ENCODE data around the gene IL1B.

IL1B gene

GRCh38 chr2:112789186-112789585, 47.4 kb downstream of the IL1B start:
- no CpG with 5 or more reads among the region's 1 CpG for WGBS (ENCODE audit: extremely low coverage, insufficient coverage, low lambda C conversion rate)

GRCh38 chr2:112788653-112789052, 47.9 kb downstream of the IL1B start:
- Histone ChIP-seq H3K9ac (ENCODE audit: low read length) (no peak overlapping the region), H3K23ac (ENCODE audit: low read length) (no peak overlapping the region), H3K27ac (ENCODE audit: low read depth, low read length) (no peak overlapping the region), H4K8ac (ENCODE audit: low read depth, low read length) (no peak overlapping the region), H2BK5ac (ENCODE audit: low read length) (no peak overlapping the region), H3K4ac (ENCODE audit: low read depth, low read length) (no peak overlapping the region), H3K56ac (ENCODE audit: low read length) (no peak overlapping the region), H3K18ac (ENCODE audit: low read length) (no peak overlapping the region), H3K4me1 (ENCODE audit: control insufficient read depth, low read depth, low read length) (no peaks in the 10 kb centered on the region), H3K79me1 (ENCODE audit: low read length) (no peaks in the 10 kb centered on the region), H3K4me3 (ENCODE audit: low read length) (no peak overlapping the region), H2AK5ac (ENCODE audit: low read length) (no peak overlapping the region), H2BK120ac (ENCODE audit: low read depth, low read length) (no peak overlapping the region), H3K4me2 (ENCODE audit: low read length) (no peak overlapping the region), H3K36me3 (ENCODE audit: control insufficient read depth, insufficient read depth, low read length) (no peaks in the 10 kb centered on the region), H3K27me3 (ENCODE audit: insufficient read depth, low read length, poor library complexity) (no peaks in the 10 kb centered on the region), H4K5ac (ENCODE audit: low read length) (no peak overlapping the region), H2BK15ac (replicated peaks; ENCODE audit: low read depth) (no peak overlapping the region), H3K79me2 (ENCODE audit: control insufficient read depth, insufficient read depth, low read length) (no peaks in the 10 kb centered on the region)
- WGBS (ENCODE audit: extremely low coverage, insufficient coverage, low lambda C conversion rate): no CpG with 5 or more reads among the region's 3 CpGs
- DNase-seq: no peak

More at GRCh38 chr2:112789186-112789585, 47.4 kb downstream of the IL1B start:
- Histone ChIP-seq H4K5ac (ENCODE audit: low read length) (no peak overlapping the region), H3K56ac (ENCODE audit: low read length) (no peak overlapping the region), H3K4me2 (ENCODE audit: low read length) (no peak overlapping the region), H3K23ac (ENCODE audit: low read length) (no peak overlapping the region), H3K4ac (ENCODE audit: low read depth, low read length) (no peak overlapping the region), H2BK15ac (replicated peaks; ENCODE audit: low read depth) (no peak overlapping the region), H2BK120ac (ENCODE audit: low read depth, low read length) (no peak overlapping the region), H2AK5ac (ENCODE audit: low read length) (no peak overlapping the region), H3K27ac (ENCODE audit: low read depth, low read length) (no peak overlapping the region), H3K79me1 (ENCODE audit: low read length) (no peaks in the 10 kb centered on the region), H4K8ac (ENCODE audit: low read depth, low read length) (no peak overlapping the region), H3K18ac (ENCODE audit: low read length) (no peak overlapping the region), H3K79me2 (ENCODE audit: control insufficient read depth, insufficient read depth, low read length) (no peaks in the 10 kb centered on the region), H3K36me3 (ENCODE audit: control insufficient read depth, insufficient read depth, low read length) (no peaks in the 10 kb centered on the region), H3K4me3 (ENCODE audit: low read length) (no peak overlapping the region), H3K27me3 (ENCODE audit: insufficient read depth, low read length, poor library complexity) (no peaks in the 10 kb centered on the region), H3K9ac (ENCODE audit: low read length) (no peak overlapping the region), H3K4me1 (ENCODE audit: control insufficient read depth, low read depth, low read length) (no peaks in the 10 kb centered on the region), H2BK5ac (ENCODE audit: low read length) (no peak overlapping the region)
- DNase-seq: no peak

- Histone ChIP-seq H3K4ac (ENCODE audit: low read depth, low read length) (no peak overlapping the region), H3K36me3 (ENCODE audit: control insufficient read depth, insufficient read depth, low read length) (no peaks in the 10 kb centered on the region), H3K4me2 (ENCODE audit: low read length) (no peak overlapping the region), H3K79me1 (ENCODE audit: low read length) (no peaks in the 10 kb centered on the region), H3K27ac (ENCODE audit: low read depth, low read length) (no peak overlapping the region), H2BK5ac (ENCODE audit: low read length) (no peak overlapping the region), H2BK120ac (ENCODE audit: low read depth, low read length) (no peak overlapping the region), H3K9ac (ENCODE audit: low read length) (no peak overlapping the region), H3K79me2 (ENCODE audit: control insufficient read depth, insufficient read depth, low read length) (no peaks in the 10 kb centered on the region), H3K18ac (ENCODE audit: low read length) (no peak overlapping the region), H3K27me3 (ENCODE audit: insufficient read depth, low read length, poor library complexity) (no peaks in the 10 kb centered on the region), H3K4me3 (ENCODE audit: low read length) (no peak overlapping the region), H2AK5ac (ENCODE audit: low read length) (no peak overlapping the region), H4K5ac (ENCODE audit: low read length) (no peak overlapping the region), H2BK15ac (replicated peaks; ENCODE audit: low read depth) (no peak overlapping the region), H3K23ac (ENCODE audit: low read length) (no peak overlapping the region), H4K8ac (ENCODE audit: low read depth, low read length) (no peak overlapping the region), H3K56ac (ENCODE audit: low read length) (no peak overlapping the region), H3K4me1 (ENCODE audit: control insufficient read depth, low read depth, low read length) (peaks cover 2% of the 10 kb centered on the region)
- no peak for DNase-seq
- WGBS (ENCODE audit: extremely low coverage, insufficient coverage, low lambda C conversion rate): no CpG with 5 or more reads among the region's 4 CpGs
Observed at GRCh38 chr2:112787729-112788393, 48.7 kb downstream of the IL1B start.

- no peak overlapping the region for H2BK15ac ChIP-seq (replicated peaks; ENCODE audit: low read depth)
- no peak overlapping the region for H2BK5ac ChIP-seq (ENCODE audit: low read length)
- H4K5ac ChIP-seq (ENCODE audit: low read length): no peak overlapping the region
- H3K23ac ChIP-seq (ENCODE audit: low read length): no peak overlapping the region
- H3K79me1 ChIP-seq (ENCODE audit: low read length): no peaks in the 10 kb centered on the region
- no peak overlapping the region for H2BK120ac ChIP-seq (ENCODE audit: low read depth, low read length)
- no peak overlapping the region for H3K27ac ChIP-seq (ENCODE audit: low read depth, low read length)
- no peak for DNase-seq
- no peak overlapping the region for H3K4me2 ChIP-seq (ENCODE audit: low read length)
- H3K9ac ChIP-seq (ENCODE audit: low read length): no peak overlapping the region
- WGBS (ENCODE audit: extremely low coverage, insufficient coverage, low lambda C conversion rate): no CpG with 5 or more reads among the region's 3 CpGs
- no peaks in the 10 kb centered on the region for H3K27me3 ChIP-seq (ENCODE audit: insufficient read depth, low read length, poor library complexity)
- H3K4ac ChIP-seq (ENCODE audit: low read depth, low read length): no peak overlapping the region
- no peaks in the 10 kb centered on the region for H3K79me2 ChIP-seq (ENCODE audit: control insufficient read depth, insufficient read depth, low read length)
- no peak overlapping the region for H3K18ac ChIP-seq (ENCODE audit: low read length)
- H2AK5ac ChIP-seq (ENCODE audit: low read length): no peak overlapping the region
- H3K56ac ChIP-seq (ENCODE audit: low read length): no peak overlapping the region
- H3K4me1 ChIP-seq (ENCODE audit: control insufficient read depth, low read depth, low read length): peaks cover 2% of the 10 kb centered on the region
- H3K36me3 ChIP-seq (ENCODE audit: control insufficient read depth, insufficient read depth, low read length): no peaks in the 10 kb centered on the region
- no peak overlapping the region for H4K8ac ChIP-seq (ENCODE audit: low read depth, low read length)
- no peak overlapping the region for H3K4me3 ChIP-seq (ENCODE audit: low read length)
Observed at GRCh38 chr2:112787294-112787693, 49.3 kb downstream of the IL1B start.

- H3K4me2 ChIP-seq (ENCODE audit: low read length): no peak within 1 kb of the TSS
- H2BK120ac ChIP-seq (ENCODE audit: low read depth, low read length): no peak within 1 kb of the TSS
- H3K18ac ChIP-seq (ENCODE audit: low read length): peak within 1 kb of the TSS; percentile 60
- no peak within 1 kb of the TSS for H3K27ac ChIP-seq (ENCODE audit: low read depth, low read length)
- peak within 1 kb of the TSS; percentile 47 for H4K5ac ChIP-seq (ENCODE audit: low read length)
- no peak within 1 kb of the TSS for H2BK5ac ChIP-seq (ENCODE audit: low read length)
- no peaks in the 10 kb centered on the region for H3K27me3 ChIP-seq (ENCODE audit: insufficient read depth, low read length, poor library complexity)
- H3K4me3 ChIP-seq (ENCODE audit: low read length): no peak within 1 kb of the TSS
- DNase-seq: peak; percentile 82
- peak within 1 kb of the TSS; percentile 16 for H3K4ac ChIP-seq (ENCODE audit: low read depth, low read length)
- no peaks in the 10 kb centered on the region for H3K36me3 ChIP-seq (ENCODE audit: control insufficient read depth, insufficient read depth, low read length)
- WGBS (ENCODE audit: extremely low coverage, insufficient coverage, low lambda C conversion rate): no CpG with 5 or more reads among the region's 13 CpGs
- peaks cover 2% of the 10 kb centered on the region for H3K4me1 ChIP-seq (ENCODE audit: control insufficient read depth, low read depth, low read length)
- no peak within 1 kb of the TSS for H3K9ac ChIP-seq (ENCODE audit: low read length)
- H2AK5ac ChIP-seq (ENCODE audit: low read length): no peak within 1 kb of the TSS
- no peak within 1 kb of the TSS for H4K8ac ChIP-seq (ENCODE audit: low read depth, low read length)
- no peak within 1 kb of the TSS for H3K23ac ChIP-seq (ENCODE audit: low read length)
- H3K56ac ChIP-seq (ENCODE audit: low read length): peak within 1 kb of the TSS; percentile 40
- H3K79me2 ChIP-seq (ENCODE audit: control insufficient read depth, insufficient read depth, low read length): no peaks in the 10 kb centered on the region
- peak within 1 kb of the TSS; percentile 57 for H2BK15ac ChIP-seq (replicated peaks; ENCODE audit: low read depth)
- H3K79me1 ChIP-seq (ENCODE audit: low read length): no peaks in the 10 kb centered on the region
Observed at GRCh38 chr2:112784199-112785189, 52.1 kb downstream of the IL1B start, which contains the start of gene IL1A. TSS of gene IL1A (minus strand) at chr2:112784493. CDS start at chr2:112783770, 723 bp downstream.
